CD4-positive, alpha-beta T cell (primary cell): ENCODE results near the gene SKIC2. TPM values are rescaled to one million over a fixed set of nuclear protein-coding genes. Genes with fewer than 3 reads are reported as not detected.

Experiments used
- ATAC-seq: fragments of 200-7000 bp; cut with Tn5 transposase; one replicate; pipeline ENCODE4 v1.10.0; 2022; ENCODE audit warnings: mild to moderate bottlenecking; ENCODE audit not compliant: poor library complexity
- CTCF ChIA-PET: fragments of 350-600 bp; sonication (Branson Sonifier 250); formaldehyde crosslinking; loops from one replicate; lab custom pipeline; 2021; ENCODE audit warnings: antibody characterized with exemption, inconsistent platforms; lab: Charles Lee
- POLR2A ChIA-PET: fragments of 350-600 bp; sonication (Branson Sonifier 250); formaldehyde crosslinking; loops from one replicate; lab custom pipeline; 2021; ENCODE audit warnings: antibody characterized with exemption, inconsistent platforms; lab: Charles Lee
- DNase-seq, 14 experiments: peaks; one replicate each; pipeline ENCODE4 v3.0.0-alpha.2; 2013 to 2020; ENCODE audit warnings: mixed read lengths in 2 of 14
- H3K27ac ChIP-seq, 2 donors: one replicate each; pipeline versions ENCODE4 v1.5.1 to v1.7.0; 2013; ENCODE audit warnings: low read length in 2 of 2, low read depth in 1 of 2, mild to moderate bottlenecking in 1 of 2
- H3K27me3 ChIP-seq, 2 experiments: 1 replicate in 1 of 2; 2 replicates in 1 of 2; pipeline versions ENCODE4 v1.6.1 to v1.7.0; 2013; ENCODE audit warnings: low read length in 2 of 2, control low read depth in 1 of 2, mild to moderate bottlenecking in 1 of 2, moderate library complexity in 1 of 2; ENCODE audit not compliant: insufficient read depth in 2 of 2, control insufficient read depth in 1 of 2
- H3K36me3 ChIP-seq: one replicate; pipeline ENCODE4 v1.6.1; 2013; ENCODE audit warnings: low read length, control low read depth; ENCODE audit not compliant: insufficient read depth
- H3K4me1 ChIP-seq: one replicate; pipeline ENCODE4 v1.6.1; 2013; ENCODE audit warnings: low read length, control low read depth; ENCODE audit not compliant: insufficient read depth
- H3K4me3 ChIP-seq: one replicate; pipeline ENCODE4 v1.5.1; 2013; ENCODE audit warnings: mild to moderate bottlenecking, low read length, moderate library complexity
- H3K9me3 ChIP-seq, 2 experiments: 1 replicate in 1 of 2; 2 replicates in 1 of 2; pipeline versions ENCODE4 v1.6.1 to v1.7.0; 2013; ENCODE audit warnings: low read length in 2 of 2, mild to moderate bottlenecking in 2 of 2, control low read depth in 1 of 2, moderate library complexity in 1 of 2; ENCODE audit not compliant: control insufficient read depth in 1 of 2, insufficient read depth in 1 of 2
- H3K27ac Mint-ChIP-seq: one replicate; pipeline ENCODE4 v1.8.0; 2020; ENCODE audit warnings: mixed read lengths
- H3K27me3 Mint-ChIP-seq: one replicate; pipeline ENCODE4 v1.8.0; 2021; ENCODE audit warnings: mixed read lengths
- H3K36me3 Mint-ChIP-seq: one replicate; pipeline ENCODE4 v1.8.0; 2021; ENCODE audit warnings: low read depth, mixed read lengths
- H3K4me1 Mint-ChIP-seq: one replicate; pipeline ENCODE4 v1.8.0; 2021; ENCODE audit warnings: low read depth, mixed read lengths
- H3K4me3 Mint-ChIP-seq: one replicate; pipeline ENCODE4 v1.8.0; 2020; ENCODE audit warnings: mild to moderate bottlenecking, mixed read lengths
- H3K9me3 Mint-ChIP-seq: one replicate; pipeline ENCODE4 v1.8.0; 2020; ENCODE audit warnings: mixed read lengths
- intact Hi-C, 2 experiments: fragments of 100-400 bp; cut with DNase I in 1 of 2; cut with micrococcal nuclease in 1 of 2; formaldehyde crosslinking; loops; one replicate each; pipeline versions ENCODE4 v1.15.1 to v1.9.0; 2023 to 2025; cut with DNase I, micrococcal nuclease
- total RNA-seq, 174 experiments: library from RNA in 2 of 174; stranded (reverse) in 2 of 174; gene quantifications; one replicate each; pipeline ENCODE4 v1.2.3 and lab custom pipeline; 2021 to 2026
- TF ChIP-seq, protein P1 (sequence below): fragments of 200-600 bp; IDR thresholded peaks from one replicate; pipeline ENCODE4 v1.8.0; 2022; ENCODE audit warnings: antibody characterized with exemption, mild to moderate bottlenecking

SKIC2 gene
- total RNA-seq, 2 experiments from 2014 or later: 133 to 141 TPM

- TF ChIP-seq, protein P1, sequence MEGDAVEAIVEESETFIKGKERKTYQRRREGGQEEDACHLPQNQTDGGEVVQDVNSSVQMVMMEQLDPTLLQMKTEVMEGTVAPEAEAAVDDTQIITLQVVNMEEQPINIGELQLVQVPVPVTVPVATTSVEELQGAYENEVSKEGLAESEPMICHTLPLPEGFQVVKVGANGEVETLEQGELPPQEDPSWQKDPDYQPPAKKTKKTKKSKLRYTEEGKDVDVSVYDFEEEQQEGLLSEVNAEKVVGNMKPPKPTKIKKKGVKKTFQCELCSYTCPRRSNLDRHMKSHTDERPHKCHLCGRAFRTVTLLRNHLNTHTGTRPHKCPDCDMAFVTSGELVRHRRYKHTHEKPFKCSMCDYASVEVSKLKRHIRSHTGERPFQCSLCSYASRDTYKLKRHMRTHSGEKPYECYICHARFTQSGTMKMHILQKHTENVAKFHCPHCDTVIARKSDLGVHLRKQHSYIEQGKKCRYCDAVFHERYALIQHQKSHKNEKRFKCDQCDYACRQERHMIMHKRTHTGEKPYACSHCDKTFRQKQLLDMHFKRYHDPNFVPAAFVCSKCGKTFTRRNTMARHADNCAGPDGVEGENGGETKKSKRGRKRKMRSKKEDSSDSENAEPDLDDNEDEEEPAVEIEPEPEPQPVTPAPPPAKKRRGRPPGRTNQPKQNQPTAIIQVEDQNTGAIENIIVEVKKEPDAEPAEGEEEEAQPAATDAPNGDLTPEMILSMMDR: no peak
- intact Hi-C loops: no loop called here
- Mint-ChIP-seq H3K9me3 (no peaks in the 10 kb centered on the region), H3K27me3 (peaks cover 4% of the 10 kb centered on the region), H3K36me3 (peaks cover 20% of the 10 kb centered on the region), H3K27ac (no peak overlapping the region), H3K4me3 (no peak overlapping the region), H3K4me1 (no peaks in the 10 kb centered on the region)
- Histone ChIP-seq H3K36me3 (peaks cover 18% of the 10 kb centered on the region), H3K9me3 (no peaks in the 10 kb centered on the region), H3K4me3 (no peak overlapping the region), H3K27me3 (peaks cover 0 to 12% of the 10 kb centered on the region in 2 experiments), H3K27ac (no peak overlapping the region), H3K4me1 (no peaks in the 10 kb centered on the region)
- DNase-seq: no peak
- ATAC-seq: no peak
- ChIA-PET POLR2A (no interaction called here), CTCF (no interaction called here)
These were observed 10.7 kb upstream of the SKIC2 start for GRCh38 chr6:31948306-31948705.

DNA sequence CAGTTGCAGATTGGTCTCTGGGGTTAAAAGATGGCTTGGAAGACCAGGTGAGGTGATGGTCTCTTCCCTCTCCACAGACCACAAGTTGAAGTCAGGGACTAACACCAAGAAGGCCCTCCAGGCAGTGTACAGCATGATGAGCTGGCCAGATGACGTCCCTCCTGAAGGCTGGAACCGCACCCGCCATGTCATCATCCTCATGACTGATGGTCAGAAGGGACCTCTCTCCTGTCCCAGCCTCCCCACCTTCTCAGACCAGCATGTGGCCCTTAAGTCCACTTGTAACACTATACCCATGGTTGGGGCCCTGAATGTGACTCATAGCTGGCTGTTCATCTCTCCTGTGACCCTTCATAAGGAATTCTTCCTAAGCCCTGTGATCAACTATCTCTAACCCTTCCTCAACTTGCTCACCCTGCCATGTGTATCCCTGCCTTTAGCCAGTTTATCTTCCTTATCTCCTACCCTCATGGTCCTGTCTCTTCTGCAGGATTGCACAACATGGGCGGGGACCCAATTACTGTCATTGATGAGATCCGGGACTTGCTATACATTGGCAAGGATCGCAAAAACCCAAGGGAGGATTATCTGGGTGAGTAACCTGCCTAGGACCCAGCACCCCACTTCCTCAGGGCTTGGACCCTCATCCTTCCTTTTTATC, 10.1 kb upstream of the SKIC2 start:
- Mint-ChIP-seq H3K27me3 (peaks cover 4% of the 10 kb centered on the region), H3K9me3 (no peaks in the 10 kb centered on the region), H3K27ac (no peak overlapping the region), H3K36me3 (peaks cover 26% of the 10 kb centered on the region), H3K4me1 (no peaks in the 10 kb centered on the region), H3K4me3 (no peak overlapping the region)
- no peak for ATAC-seq
- Histone ChIP-seq H3K27me3 (peaks cover 0 to 10% of the 10 kb centered on the region in 2 experiments), H3K9me3 (no peaks in the 10 kb centered on the region), H3K4me3 (no peak overlapping the region), H3K27ac (no peak overlapping the region), H3K4me1 (no peaks in the 10 kb centered on the region), H3K36me3 (peaks cover 24% of the 10 kb centered on the region)
- CTCF ChIA-PET: interaction anchor here (0.5 kb wide), 1 partner anchor 159 kb away, joined by 3 read pairs; no protein-coding TSS in a partner anchor
- TF ChIP-seq, protein P1: no peak
- peak in 1 of 14 experiments; percentile 60 for DNase-seq
- intact Hi-C loops: no loop called here
- POLR2A ChIA-PET: no interaction called here

GRCh38 chr6:31949926-31950548, 8.9 kb upstream of the SKIC2 start:
- TF ChIP-seq, protein P1: no peak
- intact Hi-C loops: loop anchor here in 1 of 2 experiments (5.0 to 10.0 kb wide), 2 partner anchors 268 to 1885 kb away; partner anchors contain the start of genes LY6G5C, POLR1H and PPP1R11
- H3K36me3 Mint-ChIP-seq: peaks cover 37% of the 10 kb centered on the region
- H3K4me1 Mint-ChIP-seq: no peaks in the 10 kb centered on the region
- Histone ChIP-seq H3K4me1 (no peaks in the 10 kb centered on the region), H3K9me3 (no peaks in the 10 kb centered on the region), H3K27me3 (peaks cover 0 to 4% of the 10 kb centered on the region in 2 experiments), H3K36me3 (peaks cover 35% of the 10 kb centered on the region), H3K4me3 (no peak overlapping the region), H3K27ac (no peak overlapping the region)
- H3K27me3 Mint-ChIP-seq: peaks cover 4% of the 10 kb centered on the region
- no peak overlapping the region for H3K27ac Mint-ChIP-seq
- H3K9me3 Mint-ChIP-seq: no peaks in the 10 kb centered on the region
- DNase-seq: no peak
- CTCF ChIA-PET: no interaction called here
- POLR2A ChIA-PET: interaction anchor here (1.1 to 1.3 kb wide), 2 partner anchors 12 to 22 kb away, joined by 3 read pairs; partner anchors contain the start of gene DXO
- ATAC-seq: no peak
- H3K4me3 Mint-ChIP-seq: no peak overlapping the region
